ENCODE data around the gene BACE2.
A peak's percentile ranks its signal among the peaks of the same experiment; 100 is the strongest.

BACE2 gene

DNA sequence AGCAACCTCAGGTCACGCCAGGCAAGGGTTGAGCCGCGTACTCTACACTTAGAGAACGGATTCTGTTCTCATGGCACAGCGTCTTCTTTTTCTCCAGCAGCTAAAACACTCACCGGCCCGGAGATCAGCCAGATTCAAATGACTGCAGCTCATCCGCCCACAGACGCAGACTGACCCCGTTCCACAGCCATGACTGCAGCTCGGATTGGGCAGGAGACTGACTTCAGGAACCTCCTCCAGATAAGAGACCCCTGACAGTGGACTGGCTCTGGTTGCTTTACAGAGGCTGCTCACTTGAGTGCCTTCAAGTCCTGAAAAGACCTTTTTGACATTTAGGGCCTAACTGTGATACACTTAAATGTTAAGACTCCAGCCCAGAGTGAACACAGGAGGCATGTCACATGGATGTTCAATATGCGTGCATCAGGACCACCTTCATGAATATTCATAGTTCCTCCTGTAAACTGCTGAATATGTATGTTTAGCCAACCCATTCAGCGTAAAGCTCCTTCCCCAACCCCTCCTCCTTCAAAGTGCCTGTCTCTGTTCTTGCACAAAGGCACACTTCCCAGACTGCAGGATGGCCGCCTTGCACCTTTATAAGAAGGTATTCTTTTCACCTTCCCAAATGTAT lies 42.6 kb downstream of the BACE2 start:
- ATAC-seq = no peak
- no peak overlapping the region for H3K4me3 Mint-ChIP-seq
- no peaks in the 10 kb centered on the region for H3K27me3 Mint-ChIP-seq
- no peaks in the 10 kb centered on the region for H3K9me3 Mint-ChIP-seq
- H3K36me3 Mint-ChIP-seq = peaks cover 36% of the 10 kb centered on the region
- H3K27ac Mint-ChIP-seq = no peak overlapping the region
- peaks cover 27% of the 10 kb centered on the region for H3K4me1 Mint-ChIP-seq

DNA sequence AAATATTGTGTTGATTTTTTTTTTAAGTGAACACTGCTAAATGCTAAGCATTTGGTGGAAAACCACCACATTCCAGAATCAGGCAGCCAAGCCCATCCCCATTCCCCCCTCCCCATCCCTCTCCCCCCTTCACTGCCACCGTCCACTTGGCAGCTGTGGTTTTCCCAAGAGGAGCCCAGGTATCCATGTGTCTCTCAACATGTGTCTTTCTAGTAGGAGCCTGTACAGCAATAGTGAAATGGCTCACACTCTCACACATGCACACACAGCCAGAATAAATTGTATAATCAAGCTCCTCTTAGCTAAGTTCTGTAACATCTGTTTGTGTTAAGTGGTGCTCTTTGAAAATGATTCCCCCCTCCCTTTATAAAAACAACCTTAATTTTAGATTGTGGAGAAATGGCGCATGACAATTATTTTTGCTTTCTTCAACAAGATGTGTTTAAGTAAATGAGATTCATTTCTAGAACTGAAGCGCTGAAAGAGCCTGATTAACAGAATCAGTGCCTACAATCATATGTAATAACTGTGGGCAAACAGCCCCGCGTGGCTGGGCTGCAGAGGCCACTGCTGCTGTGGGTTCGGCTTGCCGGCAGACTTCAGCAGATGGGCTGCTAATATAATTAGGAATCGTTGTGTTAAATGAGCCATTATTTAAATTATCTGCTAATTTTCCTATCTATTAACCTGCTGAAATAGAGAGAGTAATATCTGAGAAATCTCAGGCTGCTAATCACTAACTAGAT lies 43.3 kb downstream of the BACE2 start:
- no peak for ATAC-seq
- Mint-ChIP-seq H3K4me3 (no peak overlapping the region), H3K36me3 (peaks cover 34% of the 10 kb centered on the region), H3K27me3 (no peaks in the 10 kb centered on the region), H3K27ac (no peak overlapping the region), H3K9me3 (no peaks in the 10 kb centered on the region), H3K4me1 (peaks cover 34% of the 10 kb centered on the region)

DNA sequence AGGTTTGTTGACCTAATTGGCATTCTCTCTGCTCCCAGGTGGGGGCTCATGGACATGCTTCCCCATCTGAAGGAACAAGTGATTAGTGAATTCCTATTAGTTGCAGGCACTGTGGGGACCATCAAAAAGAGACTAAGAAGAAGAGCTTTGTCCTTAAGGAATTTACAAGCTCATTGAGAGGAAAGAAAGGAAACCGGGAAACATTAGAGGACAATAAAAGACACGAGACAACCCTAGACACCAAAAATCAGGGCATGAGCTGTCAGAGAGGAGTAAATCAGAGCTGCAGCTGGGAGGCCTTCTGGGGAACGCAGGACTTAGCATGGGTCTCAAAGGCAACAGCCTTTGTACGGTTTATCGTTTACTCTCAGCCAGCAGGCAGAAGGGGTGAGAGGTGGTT lies 45.1 kb downstream of the BACE2 start:
- no peak for ATAC-seq
- H3K36me3 Mint-ChIP-seq = peaks cover 37% of the 10 kb centered on the region
- no peak overlapping the region for H3K4me3 Mint-ChIP-seq
- H3K9me3 Mint-ChIP-seq = no peaks in the 10 kb centered on the region
- no peaks in the 10 kb centered on the region for H3K27me3 Mint-ChIP-seq
- H3K27ac Mint-ChIP-seq = no peak overlapping the region
- H3K4me1 Mint-ChIP-seq = peaks cover 32% of the 10 kb centered on the region

DNA sequence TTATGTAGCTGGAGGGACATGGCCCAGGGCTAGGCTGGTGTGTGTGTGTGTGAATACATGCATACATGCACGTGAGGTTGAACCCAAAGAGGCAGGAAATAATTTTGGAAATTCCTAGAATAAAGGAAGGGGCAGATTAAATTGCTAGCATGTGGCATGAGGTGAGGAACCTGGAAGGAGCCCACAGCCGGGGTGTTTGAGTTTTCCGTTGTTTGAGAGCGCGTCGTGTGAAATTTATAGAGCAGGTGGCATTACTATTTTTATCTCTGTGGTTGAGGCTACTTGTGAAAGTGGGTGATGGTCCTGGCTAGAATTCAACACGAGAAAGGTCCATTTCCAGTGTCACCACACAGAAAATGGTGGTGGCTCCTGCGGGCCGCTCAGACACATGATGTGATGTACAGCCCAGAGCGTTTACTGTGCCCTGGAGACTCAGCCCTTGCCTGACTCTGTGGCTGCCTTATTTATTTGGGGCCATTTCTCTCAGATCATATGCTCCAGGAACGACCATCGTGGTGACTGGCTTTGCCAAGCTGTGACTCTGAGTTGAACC lies 48.0 kb downstream of the BACE2 start:
- Mint-ChIP-seq H3K36me3 (peaks cover 29% of the 10 kb centered on the region), H3K4me1 (peaks cover 27% of the 10 kb centered on the region), H3K9me3 (no peaks in the 10 kb centered on the region), H3K27me3 (no peaks in the 10 kb centered on the region), H3K4me3 (no peak overlapping the region), H3K27ac (no peak overlapping the region)
- no peak for ATAC-seq

DNA sequence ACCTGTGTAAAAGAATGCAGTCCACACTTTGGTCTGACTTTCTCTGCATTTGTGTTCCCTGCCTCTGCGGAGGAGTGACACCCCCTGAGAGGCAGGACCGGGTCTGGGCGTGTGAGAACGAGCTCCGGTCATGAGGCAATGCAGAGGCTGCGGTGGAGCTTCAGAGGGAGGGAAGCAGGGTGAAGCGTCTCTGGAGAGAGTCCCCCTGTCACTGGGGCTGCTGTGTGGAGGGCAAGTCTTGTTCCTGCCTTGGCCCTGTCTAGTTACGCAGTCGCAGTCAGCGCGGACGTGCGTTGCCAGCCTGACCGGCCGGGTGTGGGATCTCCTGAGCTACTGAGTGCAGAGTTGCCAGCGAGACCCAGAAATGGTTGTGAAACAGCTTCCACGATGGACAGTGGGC lies 48.5 kb downstream of the BACE2 start:
- no peak overlapping the region for H3K4me3 Mint-ChIP-seq
- no peak for ATAC-seq
- no peaks in the 10 kb centered on the region for H3K9me3 Mint-ChIP-seq
- H3K27ac Mint-ChIP-seq = no peak overlapping the region
- peaks cover 27% of the 10 kb centered on the region for H3K4me1 Mint-ChIP-seq
- peaks cover 26% of the 10 kb centered on the region for H3K36me3 Mint-ChIP-seq
- no peaks in the 10 kb centered on the region for H3K27me3 Mint-ChIP-seq

DNA sequence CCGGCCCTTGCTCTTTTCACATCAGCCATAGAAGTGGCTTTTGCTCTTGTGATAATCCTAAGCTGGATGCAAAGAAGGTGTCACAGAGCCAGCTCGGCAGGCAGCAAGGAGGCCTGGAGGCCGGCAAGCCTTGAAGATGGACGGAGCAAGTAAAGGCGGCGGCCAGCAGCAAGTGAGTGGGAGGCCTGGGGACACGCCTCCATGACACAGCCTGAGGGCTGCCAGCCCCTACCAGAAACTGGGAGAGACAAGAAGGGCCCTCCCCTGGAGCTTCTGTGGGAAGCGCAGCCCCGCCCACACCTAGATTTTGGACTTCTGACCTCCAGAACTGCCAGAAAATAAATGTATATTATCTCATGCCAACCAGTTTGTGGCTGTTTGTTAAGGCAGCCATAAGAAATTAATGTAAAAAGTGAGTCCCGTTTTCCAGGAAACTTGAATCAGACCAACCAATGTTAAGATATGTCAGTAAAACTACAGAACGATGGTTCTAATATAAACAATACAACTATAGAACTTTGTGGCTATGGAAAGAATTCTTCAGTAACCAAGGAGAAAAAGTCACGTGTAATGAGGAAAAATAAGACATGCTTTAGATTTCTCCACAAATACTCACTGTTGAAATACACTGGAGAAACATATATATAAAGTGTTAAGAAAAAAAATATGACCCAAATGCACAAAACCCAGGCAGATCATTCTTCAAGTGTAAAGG lies 49.9 kb downstream of the BACE2 start:
- Mint-ChIP-seq H3K9me3 (no peaks in the 10 kb centered on the region), H3K4me3 (no peak overlapping the region), H3K36me3 (peaks cover 22% of the 10 kb centered on the region), H3K4me1 (peaks cover 38% of the 10 kb centered on the region), H3K27me3 (no peaks in the 10 kb centered on the region), H3K27ac (no peak overlapping the region)
- no peak for ATAC-seq

DNA sequence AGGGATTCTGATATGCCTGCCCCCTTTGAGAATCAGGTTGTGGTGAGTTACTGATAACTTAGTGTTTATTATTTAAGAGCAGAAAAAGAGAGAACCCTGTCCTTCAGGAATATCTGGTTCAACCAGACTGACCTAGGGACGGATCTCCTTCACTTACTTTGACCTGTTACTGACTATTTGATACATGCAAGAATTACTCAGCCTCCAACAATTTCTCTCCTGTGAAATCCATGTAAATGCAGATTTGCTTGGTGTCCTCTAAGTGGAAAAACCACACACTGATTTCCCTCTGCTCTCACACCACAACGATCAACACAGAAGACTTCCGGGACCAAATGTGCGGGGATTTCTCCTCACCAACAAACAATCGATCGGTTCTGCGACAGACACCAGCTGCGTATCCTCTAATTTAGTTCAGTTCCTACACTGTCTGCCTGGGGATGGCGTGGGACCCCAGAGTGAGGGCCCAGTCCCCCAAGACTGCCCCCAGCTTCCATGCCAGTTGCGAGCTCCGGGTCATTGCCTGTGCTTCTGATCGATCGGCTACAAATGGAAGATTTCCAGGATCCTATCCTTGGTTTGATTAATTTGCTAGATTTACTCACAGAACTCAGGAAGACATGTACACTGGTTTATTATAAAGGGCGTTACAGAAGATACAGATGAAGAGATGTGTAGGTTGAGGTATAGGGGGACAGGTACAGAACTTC lies 51.7 kb downstream of the BACE2 start:
- no peak overlapping the region for H3K4me3 Mint-ChIP-seq
- H3K27me3 Mint-ChIP-seq = no peaks in the 10 kb centered on the region
- no peaks in the 10 kb centered on the region for H3K9me3 Mint-ChIP-seq
- peaks cover 13% of the 10 kb centered on the region for H3K36me3 Mint-ChIP-seq
- no peak for ATAC-seq
- H3K27ac Mint-ChIP-seq = no peak overlapping the region
- peaks cover 38% of the 10 kb centered on the region for H3K4me1 Mint-ChIP-seq

DNA sequence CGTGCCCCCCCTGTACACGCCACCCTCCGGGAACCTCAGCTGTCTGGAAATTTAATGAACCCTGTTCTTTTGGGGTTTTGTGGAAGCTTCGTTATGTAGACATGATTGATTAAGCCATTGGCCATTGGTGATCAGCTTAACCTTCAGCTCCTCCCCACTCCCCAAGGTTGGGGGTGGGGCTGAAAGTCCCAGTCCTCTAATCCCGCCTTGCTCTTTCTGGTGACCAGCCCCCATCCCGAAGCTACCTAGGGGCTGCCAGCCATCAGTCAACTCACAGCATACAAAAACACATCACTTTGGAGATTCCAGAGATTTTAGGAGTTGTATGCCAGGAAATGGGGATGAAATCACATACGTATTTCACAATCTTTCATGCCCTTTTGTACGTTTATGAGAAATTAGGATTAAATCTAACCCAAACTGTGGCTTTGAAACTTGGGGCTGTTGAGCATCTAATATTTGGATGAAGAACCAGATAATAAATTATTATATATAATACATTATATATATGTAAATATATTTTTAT lies 52.3 kb downstream of the BACE2 start:
- H3K9me3 Mint-ChIP-seq = no peaks in the 10 kb centered on the region
- H3K4me1 Mint-ChIP-seq = peaks cover 33% of the 10 kb centered on the region
- H3K27me3 Mint-ChIP-seq = no peaks in the 10 kb centered on the region
- no peak for ATAC-seq
- no peak overlapping the region for H3K4me3 Mint-ChIP-seq
- no peak overlapping the region for H3K27ac Mint-ChIP-seq
- peaks cover 13% of the 10 kb centered on the region for H3K36me3 Mint-ChIP-seq

DNA sequence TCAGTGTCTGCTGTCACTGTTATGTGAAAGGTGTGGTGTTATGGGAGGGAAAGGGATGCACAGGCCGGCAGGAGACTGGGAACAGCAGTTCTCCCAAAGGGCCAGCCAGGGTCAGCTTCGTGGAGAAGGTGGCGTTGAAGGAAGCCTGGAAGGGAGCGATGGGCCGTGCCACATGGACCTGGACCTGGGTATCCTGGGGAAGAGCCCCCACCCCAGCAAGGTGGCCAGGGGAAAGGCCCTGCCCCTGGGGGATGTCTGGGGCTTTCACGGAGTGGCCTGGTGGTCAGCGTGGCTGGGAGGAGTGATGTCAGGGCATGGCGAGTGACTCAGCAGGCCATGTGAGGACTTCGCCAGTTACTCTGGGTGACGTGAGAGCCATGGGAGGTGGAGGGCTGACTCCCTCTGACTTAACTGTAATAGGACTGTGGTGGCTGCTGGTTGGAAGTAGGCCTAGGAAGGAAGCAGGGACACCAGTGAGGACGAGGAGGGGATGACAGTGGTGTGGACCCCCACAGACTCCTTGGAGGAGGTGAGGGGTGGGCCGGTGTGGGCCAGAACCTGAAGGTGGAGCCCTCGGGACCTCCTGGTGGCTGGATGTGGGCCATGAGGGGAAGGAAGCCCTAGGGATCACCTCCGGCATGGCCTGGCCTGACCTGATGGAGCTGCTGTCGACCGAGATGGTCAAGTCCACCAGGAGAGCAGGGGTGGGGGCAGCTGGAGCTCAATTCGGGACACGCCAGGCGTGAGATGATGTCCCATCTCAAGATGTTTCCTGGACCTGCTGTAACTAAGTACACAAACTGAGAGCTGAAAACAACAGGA lies 54.5 kb downstream of the BACE2 start:
- H3K36me3 Mint-ChIP-seq = peaks cover 18% of the 10 kb centered on the region
- no peak for ATAC-seq

DNA sequence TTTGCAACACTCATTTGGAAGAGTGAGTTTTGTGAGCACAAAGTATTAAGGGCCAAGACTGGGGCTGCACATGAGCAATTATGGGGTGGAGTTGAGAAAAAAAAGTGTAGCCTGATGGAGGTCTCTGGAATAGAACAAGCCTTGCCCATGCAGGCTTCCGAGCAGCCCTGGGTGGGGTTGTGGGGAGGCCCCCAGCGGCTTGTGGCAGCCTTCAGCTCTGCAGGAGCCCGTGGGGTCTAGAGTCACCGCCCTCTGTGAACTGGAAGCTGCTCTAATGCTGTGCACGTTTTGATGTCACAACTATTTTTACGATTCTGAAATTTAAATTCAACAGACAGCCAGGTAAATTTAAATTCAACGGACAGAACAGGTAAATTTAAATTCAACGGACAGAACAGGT lies 58.9 kb downstream of the BACE2 start:
- Mint-ChIP-seq H3K27me3 (no peaks in the 10 kb centered on the region), H3K27ac (no peak overlapping the region), H3K4me1 (peaks cover 79% of the 10 kb centered on the region), H3K9me3 (no peaks in the 10 kb centered on the region), H3K4me3 (no peak overlapping the region), H3K36me3 (peaks cover 27% of the 10 kb centered on the region)
- ATAC-seq = no peak

More for the DNA sequence above, 54.5 kb downstream of the BACE2 start:
- no peak overlapping the region for H3K4me3 Mint-ChIP-seq
- H3K27ac Mint-ChIP-seq = peak overlapping the region; percentile 29
- no peaks in the 10 kb centered on the region for H3K27me3 Mint-ChIP-seq
- H3K9me3 Mint-ChIP-seq = no peaks in the 10 kb centered on the region
- H3K4me1 Mint-ChIP-seq = peaks cover 36% of the 10 kb centered on the region

DNA sequence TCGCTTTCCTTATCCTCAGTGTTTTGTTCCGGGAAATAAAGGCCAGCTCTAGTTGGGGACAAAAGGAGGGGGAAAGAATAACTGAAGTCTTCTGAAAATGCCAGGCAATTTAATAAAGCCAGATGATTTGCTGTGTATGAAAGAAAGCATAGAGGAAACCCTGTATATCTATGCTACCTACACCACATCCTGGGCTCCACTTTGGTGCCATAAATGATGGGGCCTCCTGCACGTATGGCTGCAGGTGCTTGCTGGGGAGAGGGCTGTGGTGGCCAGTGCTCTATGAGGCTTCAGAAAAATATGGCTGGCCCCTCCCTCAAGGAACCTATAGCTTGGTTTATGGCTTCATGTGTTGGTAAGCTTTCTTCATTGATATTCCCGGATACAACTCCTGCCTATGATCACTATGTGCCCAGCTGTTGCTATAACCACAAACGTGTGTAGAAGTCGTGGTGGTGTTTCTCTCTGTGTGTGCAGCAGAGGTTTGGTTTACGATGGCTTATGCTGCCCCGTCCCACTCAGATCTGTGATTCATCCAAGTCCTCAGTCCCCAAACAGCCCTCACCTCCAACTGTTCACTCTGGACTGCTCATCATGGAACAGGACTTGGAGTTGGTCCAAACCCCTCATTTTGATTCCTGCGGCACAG lies 59.5 kb downstream of the BACE2 start:
- H3K36me3 Mint-ChIP-seq = peaks cover 21% of the 10 kb centered on the region
- H3K27ac Mint-ChIP-seq = peak overlapping the region; percentile 90
- H3K27me3 Mint-ChIP-seq = no peaks in the 10 kb centered on the region
- H3K9me3 Mint-ChIP-seq = no peaks in the 10 kb centered on the region
- H3K4me3 Mint-ChIP-seq = no peak overlapping the region
- peaks cover 79% of the 10 kb centered on the region for H3K4me1 Mint-ChIP-seq
- ATAC-seq = no peak

DNA sequence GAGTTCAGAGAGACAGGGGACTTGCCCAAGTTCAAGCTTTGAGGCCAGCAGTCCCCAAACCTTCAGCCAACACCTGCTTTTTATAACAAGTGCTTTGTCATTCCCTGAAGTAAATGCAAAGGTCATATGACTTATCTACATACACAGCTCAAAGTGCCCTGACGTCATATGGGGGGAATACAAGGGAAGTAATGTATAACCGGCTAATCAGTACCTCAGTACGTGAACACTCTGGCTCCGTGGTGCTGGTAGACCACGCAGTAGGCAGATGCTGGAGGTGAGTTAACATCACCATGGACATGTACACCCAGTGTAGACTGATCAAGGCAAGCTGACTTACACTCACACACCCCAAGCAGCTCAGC lies 60.0 kb downstream of the BACE2 start:
- H3K4me3 Mint-ChIP-seq = no peak overlapping the region
- peak overlapping the region; percentile 90 for H3K27ac Mint-ChIP-seq
- H3K27me3 Mint-ChIP-seq = no peaks in the 10 kb centered on the region
- no peak for ATAC-seq
- H3K9me3 Mint-ChIP-seq = no peaks in the 10 kb centered on the region
- peaks cover 20% of the 10 kb centered on the region for H3K36me3 Mint-ChIP-seq
- peaks cover 80% of the 10 kb centered on the region for H3K4me1 Mint-ChIP-seq

DNA sequence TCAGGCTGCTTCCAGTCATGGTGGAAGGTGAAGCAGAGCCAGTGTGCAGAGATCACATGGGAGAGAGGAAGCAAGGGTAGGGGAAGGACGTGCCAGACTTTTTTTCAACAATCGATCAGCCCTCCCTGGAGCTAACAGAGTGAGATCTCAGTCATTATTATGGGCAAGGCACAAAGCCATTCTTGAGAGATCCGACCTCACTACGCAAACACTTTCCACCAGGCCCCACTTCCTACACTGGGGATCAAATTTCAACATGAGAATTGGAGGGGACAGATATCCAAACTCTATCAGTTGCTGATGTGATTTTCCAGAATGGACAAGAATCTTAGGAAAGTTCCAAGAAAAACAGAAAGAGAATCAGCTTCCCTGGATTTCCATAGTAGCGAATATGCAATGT lies 60.5 kb downstream of the BACE2 start:
- peak overlapping the region; percentile 90 for H3K27ac Mint-ChIP-seq
- H3K27me3 Mint-ChIP-seq = no peaks in the 10 kb centered on the region
- H3K36me3 Mint-ChIP-seq = peaks cover 20% of the 10 kb centered on the region
- peaks cover 80% of the 10 kb centered on the region for H3K4me1 Mint-ChIP-seq
- no peak overlapping the region for H3K4me3 Mint-ChIP-seq
- no peak for ATAC-seq
- H3K9me3 Mint-ChIP-seq = no peaks in the 10 kb centered on the region

DNA sequence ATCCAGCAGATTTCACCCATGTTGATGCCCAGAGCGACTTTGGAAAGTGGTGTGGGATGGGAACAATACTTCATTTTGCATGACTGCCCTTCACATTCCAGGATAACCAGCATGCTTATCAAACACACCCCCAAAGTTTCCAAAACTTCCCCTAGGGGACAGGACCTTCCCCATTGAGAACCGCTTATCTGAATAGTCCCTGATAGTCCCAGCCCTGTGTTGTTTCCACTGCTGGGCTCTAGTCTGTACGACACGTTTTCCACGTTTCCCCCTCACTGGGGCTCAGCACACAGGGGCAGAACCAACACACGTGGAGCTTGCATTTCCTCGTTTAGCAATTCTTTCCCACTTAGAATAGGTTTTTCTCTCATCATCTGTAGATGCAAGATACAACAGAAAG lies 61.0 kb downstream of the BACE2 start:
- peak overlapping the region; percentile 90 for H3K27ac Mint-ChIP-seq
- no peaks in the 10 kb centered on the region for H3K9me3 Mint-ChIP-seq
- ATAC-seq = no peak
- H3K36me3 Mint-ChIP-seq = peaks cover 20% of the 10 kb centered on the region
- peaks cover 80% of the 10 kb centered on the region for H3K4me1 Mint-ChIP-seq
- no peaks in the 10 kb centered on the region for H3K27me3 Mint-ChIP-seq
- H3K4me3 Mint-ChIP-seq = peak overlapping the region; percentile 75
